HFF-Myc (cell line): ENCODE measurements around the gene PMS1.

Experiments used
- DNase-seq: peaks from one replicate; pipeline ENCODE4 v3.0.0-alpha.2; 2011; ENCODE audit warnings: low read depth; ENCODE audit errors: extremely low read depth
- H3K4me3 ChIP-seq: replicated peaks from 2 replicates; pipeline ENCODE4 v1.5.1; 2011; ENCODE audit warnings: low read depth, mild to moderate bottlenecking, control low read depth, low read length
- TF ChIP-seq, protein P1 (sequence below): IDR thresholded peaks from 2 replicates; pipeline ENCODE4 v1.5.1; 2012; ENCODE audit warnings: mild to moderate bottlenecking, low read depth, low read length, control low read depth; ENCODE audit errors: missing control alignments

Gene PMS1

DNA sequence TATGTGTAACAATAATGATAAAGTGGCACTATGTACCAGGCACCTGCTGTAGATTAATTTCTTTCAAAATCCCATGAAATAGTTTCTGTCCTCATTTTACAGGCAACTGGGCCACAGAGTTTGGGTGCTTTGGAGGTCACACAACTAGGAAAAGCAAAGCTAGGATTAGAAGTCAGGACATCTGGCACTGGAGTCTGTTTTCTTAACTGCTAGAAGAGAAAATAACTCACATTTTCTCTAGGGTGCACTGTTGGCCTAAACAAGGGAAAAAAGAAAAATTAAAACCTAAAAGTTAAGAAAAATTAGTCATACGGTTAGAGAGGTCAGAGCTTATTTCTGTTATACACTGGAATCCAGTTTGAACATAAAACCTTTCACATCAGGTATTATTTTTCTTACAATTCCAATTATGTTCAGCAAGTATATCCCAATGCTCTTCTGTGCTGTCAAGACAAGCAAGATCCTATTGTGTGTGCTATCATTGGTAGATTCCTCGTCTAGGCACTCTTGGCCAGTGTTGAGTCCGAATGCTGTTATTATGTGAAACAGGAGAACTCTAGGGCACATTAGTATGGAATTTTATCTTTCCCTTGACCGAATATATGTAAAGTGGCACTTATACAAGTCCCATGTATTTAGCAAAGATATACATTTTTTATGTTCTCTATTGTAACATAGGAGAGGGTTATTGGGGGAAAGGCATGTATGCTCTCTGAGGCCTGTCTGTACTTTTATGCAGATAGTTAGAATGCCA, 20.2 kb upstream of the PMS1 start:
- DNase-seq, result no peak
- no peak overlapping the region; the same call in 1 of the 2 replicates for H3K4me3 ChIP-seq
- TF ChIP-seq, protein P1, sequence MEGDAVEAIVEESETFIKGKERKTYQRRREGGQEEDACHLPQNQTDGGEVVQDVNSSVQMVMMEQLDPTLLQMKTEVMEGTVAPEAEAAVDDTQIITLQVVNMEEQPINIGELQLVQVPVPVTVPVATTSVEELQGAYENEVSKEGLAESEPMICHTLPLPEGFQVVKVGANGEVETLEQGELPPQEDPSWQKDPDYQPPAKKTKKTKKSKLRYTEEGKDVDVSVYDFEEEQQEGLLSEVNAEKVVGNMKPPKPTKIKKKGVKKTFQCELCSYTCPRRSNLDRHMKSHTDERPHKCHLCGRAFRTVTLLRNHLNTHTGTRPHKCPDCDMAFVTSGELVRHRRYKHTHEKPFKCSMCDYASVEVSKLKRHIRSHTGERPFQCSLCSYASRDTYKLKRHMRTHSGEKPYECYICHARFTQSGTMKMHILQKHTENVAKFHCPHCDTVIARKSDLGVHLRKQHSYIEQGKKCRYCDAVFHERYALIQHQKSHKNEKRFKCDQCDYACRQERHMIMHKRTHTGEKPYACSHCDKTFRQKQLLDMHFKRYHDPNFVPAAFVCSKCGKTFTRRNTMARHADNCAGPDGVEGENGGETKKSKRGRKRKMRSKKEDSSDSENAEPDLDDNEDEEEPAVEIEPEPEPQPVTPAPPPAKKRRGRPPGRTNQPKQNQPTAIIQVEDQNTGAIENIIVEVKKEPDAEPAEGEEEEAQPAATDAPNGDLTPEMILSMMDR, result no peak

DNA sequence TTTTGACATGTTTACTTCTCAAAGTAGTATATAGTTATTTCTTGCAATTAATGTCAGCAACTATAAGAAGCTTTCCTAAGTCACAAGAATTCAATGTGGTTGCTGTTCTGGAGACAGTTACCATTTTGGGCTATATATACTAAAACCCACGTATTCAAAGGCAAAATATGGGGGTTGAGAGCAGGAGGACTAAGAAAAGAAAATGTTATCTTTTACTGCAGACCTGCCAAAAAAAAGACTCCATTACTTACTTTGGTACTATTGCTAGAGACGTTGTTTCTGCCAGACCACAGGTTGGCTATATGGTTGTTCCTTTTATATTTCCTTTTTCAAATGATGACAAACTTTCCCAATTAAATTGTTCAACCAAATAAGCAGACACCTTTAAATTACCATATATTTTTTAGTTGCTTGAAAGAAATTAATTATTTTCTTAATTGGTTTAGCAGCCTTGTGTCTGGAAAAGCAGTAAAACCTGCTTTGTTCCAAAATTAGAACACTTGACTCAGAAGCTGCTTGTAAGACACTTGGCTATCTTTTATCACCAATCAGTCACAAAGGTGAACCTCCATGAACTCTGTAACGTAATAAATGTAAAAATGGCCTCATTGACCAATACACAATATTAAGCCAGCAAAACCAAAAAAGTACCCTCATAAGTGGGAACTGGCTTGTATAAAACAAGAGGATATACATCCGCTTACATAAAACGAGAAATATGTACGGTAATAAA, 13.5 kb upstream of the PMS1 start:
- H3K4me3 ChIP-seq, result no peak overlapping the region
- TF ChIP-seq, protein P1, result no peak

DNA sequence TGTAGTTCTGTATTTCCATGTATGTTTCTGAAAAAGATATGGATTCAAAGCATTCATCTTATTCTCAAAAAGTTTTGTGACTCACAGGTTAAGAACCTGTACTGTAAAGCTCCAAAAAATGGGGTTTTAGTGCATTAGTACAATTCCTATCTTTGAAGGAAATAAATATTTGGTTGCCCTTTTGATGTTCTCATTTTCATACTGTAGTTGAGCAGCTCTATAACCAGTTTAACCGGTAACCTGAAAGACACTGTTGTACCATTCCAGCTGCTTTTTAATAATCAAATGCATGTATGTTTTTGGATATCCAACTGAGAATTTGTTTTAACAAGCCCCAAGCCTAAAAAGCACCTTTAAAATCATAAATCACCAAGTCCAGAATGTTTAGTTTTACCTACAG, 12.0 kb upstream of the PMS1 start:
- no peak overlapping the region for H3K4me3 ChIP-seq
- TF ChIP-seq, protein P1, result no peak
- DNase-seq, result no peak

More for the DNA sequence above, 13.5 kb upstream of the PMS1 start:
- DNase-seq, result no peak

DNA sequence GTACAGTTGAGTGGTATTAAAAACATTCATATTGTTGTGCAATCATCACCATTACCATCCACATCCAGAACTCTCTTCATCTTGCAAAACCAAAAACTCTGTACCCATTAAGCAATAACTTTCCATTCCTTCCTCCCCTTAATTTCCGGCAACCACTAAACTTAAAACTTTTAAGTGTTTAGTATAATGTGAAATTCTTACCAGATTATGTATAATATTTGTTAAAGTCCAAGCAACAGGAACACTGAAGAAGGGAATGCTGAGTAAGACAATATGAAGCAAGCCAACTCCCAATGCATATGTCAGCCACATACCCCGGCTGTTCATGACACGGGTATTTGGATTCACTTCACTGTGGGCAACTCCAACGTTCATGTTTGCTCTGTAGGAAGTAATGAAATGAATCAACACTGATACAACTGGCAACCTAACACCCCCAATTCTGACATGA, 2.0 kb upstream of the PMS1 start:
- H3K4me3 ChIP-seq, result peak overlapping the region; percentile 54
- DNase-seq, result no peak
- TF ChIP-seq, protein P1, result no peak

DNA sequence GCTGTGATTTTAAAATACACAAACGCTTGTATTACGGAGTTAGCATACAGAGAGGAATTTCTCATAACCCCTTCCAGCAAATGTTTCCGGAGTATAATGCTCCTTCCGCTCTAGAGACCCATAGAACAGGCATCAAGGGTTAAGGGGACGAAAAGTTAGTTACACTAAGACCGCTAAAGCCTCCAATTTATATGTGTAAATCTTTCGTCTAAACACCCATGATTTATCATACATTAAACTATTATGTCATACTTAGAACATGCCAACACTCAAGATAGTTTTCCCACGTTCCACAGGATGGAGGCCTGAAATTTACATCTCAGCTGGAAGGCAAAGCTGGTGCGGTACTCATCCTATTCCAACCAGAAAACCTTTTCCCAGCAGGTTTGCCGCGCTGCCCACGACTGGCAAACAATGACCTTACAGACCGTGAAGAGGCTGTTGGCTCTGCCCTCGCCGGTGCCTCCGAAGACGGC, 761 bp upstream of the PMS1 start:
- no peak for DNase-seq
- TF ChIP-seq, protein P1, result no peak

DNA sequence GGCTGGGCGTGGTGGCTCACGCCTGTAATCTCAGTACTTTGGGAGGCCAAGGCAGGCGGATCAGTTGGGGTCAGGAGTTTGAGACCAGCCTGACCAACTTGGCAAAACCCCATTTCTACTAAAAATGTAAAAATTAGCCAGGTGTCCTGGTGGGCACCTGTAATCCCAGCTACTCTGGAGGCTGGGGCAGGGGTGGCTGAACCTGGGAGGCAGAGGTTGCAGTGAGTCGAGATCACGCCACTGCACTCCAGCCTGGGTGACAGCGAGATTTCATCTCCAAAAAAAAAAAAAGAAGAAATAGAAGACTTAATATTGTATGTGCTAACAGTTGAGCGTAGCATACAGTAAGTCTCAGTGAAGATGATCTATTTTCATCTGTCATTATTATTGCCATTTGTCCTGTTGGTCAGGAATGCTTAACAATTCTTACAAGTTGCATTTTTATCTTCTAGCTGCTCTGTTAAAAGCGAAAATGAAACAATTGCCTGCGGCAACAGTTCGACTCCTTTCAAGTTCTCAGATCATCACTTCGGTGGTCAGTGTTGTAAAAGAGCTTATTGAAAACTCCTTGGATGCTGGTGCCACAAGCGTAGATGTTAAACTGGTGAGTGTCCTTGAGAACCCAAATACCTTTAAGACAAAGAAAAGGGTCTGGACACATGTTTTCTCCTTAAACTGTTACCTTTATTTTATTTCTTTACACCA, 7.2 kb downstream of the PMS1 start:
- no peak overlapping the region for H3K4me3 ChIP-seq
- no peak for DNase-seq
- TF ChIP-seq, protein P1, result no peak

More for the DNA sequence above, 761 bp upstream of the PMS1 start:
- H3K4me3 ChIP-seq, result peak overlapping the region; percentile 54
